ENCODE measurements around the gene PARD3. TPM values are rescaled to one million over a fixed set of nuclear protein-coding genes. Genes with fewer than 3 reads are reported as not detected.

Gene PARD3
- total RNA-seq, 1 experiment from 2014 or later: 51.8 TPM

DNA sequence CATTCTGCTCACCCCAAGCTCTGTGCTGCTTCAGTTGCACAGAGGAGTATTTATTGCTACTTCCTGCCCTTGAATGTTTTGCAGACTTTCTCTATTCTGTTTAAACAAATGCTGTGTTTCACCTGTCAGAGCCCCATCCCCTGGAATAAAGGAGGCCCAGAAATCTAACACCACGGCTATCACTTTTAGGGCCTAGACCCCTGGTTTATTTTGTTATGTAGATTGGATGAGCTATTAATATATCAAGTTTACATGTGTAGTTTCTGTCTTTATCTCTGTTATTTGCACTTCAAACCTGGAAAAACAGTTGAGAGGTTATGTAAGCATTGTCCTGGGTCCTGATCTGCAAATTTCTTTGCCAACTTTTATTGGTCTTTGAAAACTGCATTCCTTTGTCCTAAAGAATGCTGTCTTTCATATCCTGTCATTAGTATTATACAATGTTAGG, 630.1 kb downstream of the PARD3 start:
- peaks cover 82% of the 10 kb centered on the region for H3K4me1 Mint-ChIP-seq
- no peak for DNase-seq (ENCODE audit: low spot score)
- H3K4me3 Mint-ChIP-seq: peak overlapping the region; percentile 31; the same call in 1 of the 2 replicates
- H3K9me3 Mint-ChIP-seq: no peaks in the 10 kb centered on the region
- H3K27ac Mint-ChIP-seq: peak overlapping the region; percentile 29
- ChIA-PET CTCF (interaction anchor here (0.7 kb wide), 1 partner anchor 101 kb away, joined by 4 read pairs; no protein-coding TSS in a partner anchor), POLR2A (no interaction called here)
- no peak for ATAC-seq
- H3K27me3 Mint-ChIP-seq (ENCODE audit: low read depth): peaks cover 30% of the 10 kb centered on the region
- H3K36me3 Mint-ChIP-seq: no peaks in the 10 kb centered on the region
- TF ChIP-seq NR1H2 (CRISPR knock-in tag; IDR thresholded peaks at IDR 0.05) (no peak), ZNF263 (CRISPR knock-in tag; IDR thresholded peaks at IDR 0.05; ENCODE audit: low read depth) (no peak), ZBTB21 (CRISPR knock-in tag; IDR thresholded peaks at IDR 0.05; ENCODE audit: borderline replicate concordance) (no peak), CBFB (CRISPR knock-in tag; IDR thresholded peaks at IDR 0.05; ENCODE audit: low read depth) (no peak), NR2C2 (CRISPR knock-in tag; IDR thresholded peaks at IDR 0.05) (no peak), ZNF219 (CRISPR knock-in tag; IDR thresholded peaks at IDR 0.05; ENCODE audit: borderline replicate concordance) (no peak), ESRRA (CRISPR knock-in tag; IDR thresholded peaks at IDR 0.05; ENCODE audit: borderline replicate concordance) (no peak), IRF2 (CRISPR knock-in tag; IDR thresholded peaks at IDR 0.05; ENCODE audit: borderline replicate concordance, low read depth) (no peak), KAT7 (CRISPR knock-in tag; IDR thresholded peaks at IDR 0.05; ENCODE audit: borderline replicate concordance) (no peak), TEAD4 (CRISPR knock-in tag; IDR thresholded peaks at IDR 0.05) (no peak), SMAD3 (CRISPR knock-in tag; IDR thresholded peaks at IDR 0.05; ENCODE audit: borderline replicate concordance) (no peak), OVOL2 (CRISPR knock-in tag; IDR thresholded peaks at IDR 0.05; ENCODE audit: borderline replicate concordance) (no peak), ZNF423 (CRISPR knock-in tag; IDR thresholded peaks at IDR 0.05) (no peak), HMGA2 (CRISPR knock-in tag; IDR thresholded peaks at IDR 0.05) (no peak), SMAD4 (CRISPR knock-in tag; IDR thresholded peaks at IDR 0.05) (no peak)
- TF ChIP-seq, protein P1, sequence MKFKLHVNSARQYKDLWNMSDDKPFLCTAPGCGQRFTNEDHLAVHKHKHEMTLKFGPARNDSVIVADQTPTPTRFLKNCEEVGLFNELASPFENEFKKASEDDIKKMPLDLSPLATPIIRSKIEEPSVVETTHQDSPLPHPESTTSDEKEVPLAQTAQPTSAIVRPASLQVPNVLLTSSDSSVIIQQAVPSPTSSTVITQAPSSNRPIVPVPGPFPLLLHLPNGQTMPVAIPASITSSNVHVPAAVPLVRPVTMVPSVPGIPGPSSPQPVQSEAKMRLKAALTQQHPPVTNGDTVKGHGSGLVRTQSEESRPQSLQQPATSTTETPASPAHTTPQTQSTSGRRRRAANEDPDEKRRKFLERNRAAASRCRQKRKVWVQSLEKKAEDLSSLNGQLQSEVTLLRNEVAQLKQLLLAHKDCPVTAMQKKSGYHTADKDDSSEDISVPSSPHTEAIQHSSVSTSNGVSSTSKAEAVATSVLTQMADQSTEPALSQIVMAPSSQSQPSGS (CRISPR knock-in tag; IDR thresholded peaks at IDR 0.05; ENCODE audit: borderline replicate concordance, low read depth): no peak
- TF ChIP-seq, protein P2, sequence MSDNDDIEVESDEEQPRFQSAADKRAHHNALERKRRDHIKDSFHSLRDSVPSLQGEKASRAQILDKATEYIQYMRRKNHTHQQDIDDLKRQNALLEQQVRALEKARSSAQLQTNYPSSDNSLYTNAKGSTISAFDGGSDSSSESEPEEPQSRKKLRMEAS (CRISPR knock-in tag; IDR thresholded peaks at IDR 0.05): no peak
- TF ChIP-seq, protein P3, sequence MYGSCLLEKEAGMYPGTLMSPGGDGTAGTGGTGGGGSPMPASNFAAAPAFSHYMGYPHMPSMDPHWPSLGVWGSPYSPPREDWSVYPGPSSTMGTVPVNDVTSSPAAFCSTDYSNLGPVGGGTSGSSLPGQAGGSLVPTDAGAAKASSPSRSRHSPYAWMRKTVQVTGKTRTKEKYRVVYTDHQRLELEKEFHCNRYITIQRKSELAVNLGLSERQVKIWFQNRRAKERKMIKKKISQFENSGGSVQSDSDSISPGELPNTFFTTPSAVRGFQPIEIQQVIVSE (CRISPR knock-in tag; IDR thresholded peaks at IDR 0.05; ENCODE audit: borderline replicate concordance): no peak
- TF ChIP-seq, protein P4, sequence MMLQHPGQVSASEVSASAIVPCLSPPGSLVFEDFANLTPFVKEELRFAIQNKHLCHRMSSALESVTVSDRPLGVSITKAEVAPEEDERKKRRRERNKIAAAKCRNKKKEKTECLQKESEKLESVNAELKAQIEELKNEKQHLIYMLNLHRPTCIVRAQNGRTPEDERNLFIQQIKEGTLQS (CRISPR knock-in tag; conservative IDR thresholded peaks at IDR 0.05): no peak
- TF ChIP-seq, protein P5, sequence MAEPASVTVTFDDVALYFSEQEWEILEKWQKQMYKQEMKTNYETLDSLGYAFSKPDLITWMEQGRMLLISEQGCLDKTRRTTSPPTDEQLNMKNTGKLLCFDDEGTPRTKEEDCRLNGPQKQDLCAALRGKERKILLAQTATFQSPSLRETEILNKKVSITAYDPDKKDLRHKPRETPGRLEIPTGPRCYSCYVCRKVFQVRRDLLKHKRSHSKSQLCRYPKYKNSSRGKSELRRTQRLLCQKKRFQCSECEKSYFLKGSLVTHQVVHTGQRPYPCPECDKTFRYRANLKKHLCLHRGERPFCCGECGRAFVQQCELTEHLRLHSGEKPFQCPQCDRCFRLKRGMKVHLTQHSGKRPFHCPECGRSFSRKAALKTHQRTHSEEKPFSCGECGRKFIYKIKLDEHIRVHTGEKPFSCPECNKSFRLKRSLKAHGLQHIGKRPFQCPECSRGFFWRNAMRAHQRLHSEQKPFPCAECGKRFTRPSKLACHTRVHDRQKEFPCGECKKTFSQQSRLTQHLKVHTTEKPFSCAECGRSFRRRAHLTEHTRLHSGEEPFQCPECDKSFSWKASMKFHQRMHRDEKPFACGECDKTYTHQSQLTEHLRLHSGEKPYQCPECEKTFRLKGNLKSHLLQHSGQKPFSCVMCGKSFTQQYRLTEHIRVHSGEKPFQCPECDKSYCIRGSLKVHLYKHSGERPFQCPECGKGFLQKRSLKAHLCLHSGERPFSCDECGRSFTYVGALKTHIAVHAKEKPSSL (CRISPR knock-in tag; conservative IDR thresholded peaks at IDR 0.05): no peak

DNA sequence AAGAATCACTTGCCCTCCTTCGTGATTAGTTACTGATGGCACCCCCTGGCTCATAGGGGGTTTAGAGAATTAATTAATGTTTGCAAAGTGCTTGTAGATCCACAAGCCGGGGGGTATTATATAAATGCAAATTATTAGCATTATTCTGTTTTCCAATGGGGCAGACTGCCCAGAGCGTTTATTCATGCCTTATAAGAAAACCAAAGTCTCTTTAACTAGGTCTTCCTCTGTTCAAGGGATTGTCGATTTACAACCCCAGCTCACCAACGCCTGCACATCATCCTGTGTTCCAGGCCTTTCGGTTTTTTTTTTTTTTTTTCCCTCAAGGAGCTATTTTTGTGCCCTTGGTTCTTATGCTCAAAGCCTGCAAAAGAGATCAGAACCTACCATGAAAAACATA, 630.7 kb downstream of the PARD3 start:
- H3K4me3 Mint-ChIP-seq: peak overlapping the region; percentile 15; the same call in 1 of the 2 replicates
- DNase-seq (ENCODE audit: low spot score): no peak
- H3K4me1 Mint-ChIP-seq: peaks cover 82% of the 10 kb centered on the region
- no peak for ATAC-seq
- H3K9me3 Mint-ChIP-seq: no peaks in the 10 kb centered on the region
- peaks cover 33% of the 10 kb centered on the region for H3K27me3 Mint-ChIP-seq (ENCODE audit: low read depth)
- ChIA-PET CTCF (interaction anchor here (0.7 kb wide), 1 partner anchor 102 kb away, joined by 4 read pairs; no protein-coding TSS in a partner anchor), POLR2A (no interaction called here)
- peak overlapping the region; percentile 33; the same call in 1 of the 2 replicates for H3K27ac Mint-ChIP-seq
- H3K36me3 Mint-ChIP-seq: no peaks in the 10 kb centered on the region
- TF ChIP-seq, protein P6, sequence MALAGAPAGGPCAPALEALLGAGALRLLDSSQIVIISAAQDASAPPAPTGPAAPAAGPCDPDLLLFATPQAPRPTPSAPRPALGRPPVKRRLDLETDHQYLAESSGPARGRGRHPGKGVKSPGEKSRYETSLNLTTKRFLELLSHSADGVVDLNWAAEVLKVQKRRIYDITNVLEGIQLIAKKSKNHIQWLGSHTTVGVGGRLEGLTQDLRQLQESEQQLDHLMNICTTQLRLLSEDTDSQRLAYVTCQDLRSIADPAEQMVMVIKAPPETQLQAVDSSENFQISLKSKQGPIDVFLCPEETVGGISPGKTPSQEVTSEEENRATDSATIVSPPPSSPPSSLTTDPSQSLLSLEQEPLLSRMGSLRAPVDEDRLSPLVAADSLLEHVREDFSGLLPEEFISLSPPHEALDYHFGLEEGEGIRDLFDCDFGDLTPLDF (CRISPR knock-in tag; IDR thresholded peaks at IDR 0.05): no peak
- TF ChIP-seq RORB (CRISPR knock-in tag; IDR thresholded peaks at IDR 0.05) (no peak), TEAD4 (CRISPR knock-in tag; IDR thresholded peaks at IDR 0.05) (no peak), HMGA2 (CRISPR knock-in tag; IDR thresholded peaks at IDR 0.05) (no peak), NFATC4 (CRISPR knock-in tag; IDR thresholded peaks at IDR 0.05) (no peak)
- TF ChIP-seq, protein P7, sequence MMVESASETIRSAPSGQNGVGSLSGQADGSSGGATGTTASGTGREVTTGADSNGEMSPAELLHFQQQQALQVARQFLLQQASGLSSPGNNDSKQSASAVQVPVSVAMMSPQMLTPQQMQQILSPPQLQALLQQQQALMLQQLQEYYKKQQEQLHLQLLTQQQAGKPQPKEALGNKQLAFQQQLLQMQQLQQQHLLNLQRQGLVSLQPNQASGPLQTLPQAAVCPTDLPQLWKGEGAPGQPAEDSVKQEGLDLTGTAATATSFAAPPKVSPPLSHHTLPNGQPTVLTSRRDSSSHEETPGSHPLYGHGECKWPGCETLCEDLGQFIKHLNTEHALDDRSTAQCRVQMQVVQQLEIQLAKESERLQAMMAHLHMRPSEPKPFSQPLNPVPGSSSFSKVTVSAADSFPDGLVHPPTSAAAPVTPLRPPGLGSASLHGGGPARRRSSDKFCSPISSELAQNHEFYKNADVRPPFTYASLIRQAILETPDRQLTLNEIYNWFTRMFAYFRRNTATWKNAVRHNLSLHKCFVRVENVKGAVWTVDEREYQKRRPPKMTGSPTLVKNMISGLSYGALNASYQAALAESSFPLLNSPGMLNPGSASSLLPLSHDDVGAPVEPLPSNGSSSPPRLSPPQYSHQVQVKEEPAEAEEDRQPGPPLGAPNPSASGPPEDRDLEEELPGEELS (CRISPR knock-in tag; IDR thresholded peaks at IDR 0.05): no peak
- TF ChIP-seq, protein P8, sequence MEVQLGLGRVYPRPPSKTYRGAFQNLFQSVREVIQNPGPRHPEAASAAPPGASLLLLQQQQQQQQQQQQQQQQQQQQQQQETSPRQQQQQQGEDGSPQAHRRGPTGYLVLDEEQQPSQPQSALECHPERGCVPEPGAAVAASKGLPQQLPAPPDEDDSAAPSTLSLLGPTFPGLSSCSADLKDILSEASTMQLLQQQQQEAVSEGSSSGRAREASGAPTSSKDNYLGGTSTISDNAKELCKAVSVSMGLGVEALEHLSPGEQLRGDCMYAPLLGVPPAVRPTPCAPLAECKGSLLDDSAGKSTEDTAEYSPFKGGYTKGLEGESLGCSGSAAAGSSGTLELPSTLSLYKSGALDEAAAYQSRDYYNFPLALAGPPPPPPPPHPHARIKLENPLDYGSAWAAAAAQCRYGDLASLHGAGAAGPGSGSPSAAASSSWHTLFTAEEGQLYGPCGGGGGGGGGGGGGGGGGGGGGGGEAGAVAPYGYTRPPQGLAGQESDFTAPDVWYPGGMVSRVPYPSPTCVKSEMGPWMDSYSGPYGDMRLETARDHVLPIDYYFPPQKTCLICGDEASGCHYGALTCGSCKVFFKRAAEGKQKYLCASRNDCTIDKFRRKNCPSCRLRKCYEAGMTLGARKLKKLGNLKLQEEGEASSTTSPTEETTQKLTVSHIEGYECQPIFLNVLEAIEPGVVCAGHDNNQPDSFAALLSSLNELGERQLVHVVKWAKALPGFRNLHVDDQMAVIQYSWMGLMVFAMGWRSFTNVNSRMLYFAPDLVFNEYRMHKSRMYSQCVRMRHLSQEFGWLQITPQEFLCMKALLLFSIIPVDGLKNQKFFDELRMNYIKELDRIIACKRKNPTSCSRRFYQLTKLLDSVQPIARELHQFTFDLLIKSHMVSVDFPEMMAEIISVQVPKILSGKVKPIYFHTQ (CRISPR knock-in tag; IDR thresholded peaks at IDR 0.05): no peak
